HG03354 (cell line): ENCODE results near the gene ZNRF2.
"Not testable (repeated sequence)": the region's sequence is repeated elsewhere in the genome, so short reads cannot be mapped to it uniquely, and the experiment has no call there.

Experiments
- ATAC-seq: cut with Tn5 transposase; IDR thresholded peaks from one replicate; pipeline ENCODE4 v1.9.1; 2021; ENCODE audit warnings: mild to moderate bottlenecking; ENCODE audit not compliant: unreplicated experiment, poor library complexity, severe bottlenecking

The ZNRF2 gene

DNA sequence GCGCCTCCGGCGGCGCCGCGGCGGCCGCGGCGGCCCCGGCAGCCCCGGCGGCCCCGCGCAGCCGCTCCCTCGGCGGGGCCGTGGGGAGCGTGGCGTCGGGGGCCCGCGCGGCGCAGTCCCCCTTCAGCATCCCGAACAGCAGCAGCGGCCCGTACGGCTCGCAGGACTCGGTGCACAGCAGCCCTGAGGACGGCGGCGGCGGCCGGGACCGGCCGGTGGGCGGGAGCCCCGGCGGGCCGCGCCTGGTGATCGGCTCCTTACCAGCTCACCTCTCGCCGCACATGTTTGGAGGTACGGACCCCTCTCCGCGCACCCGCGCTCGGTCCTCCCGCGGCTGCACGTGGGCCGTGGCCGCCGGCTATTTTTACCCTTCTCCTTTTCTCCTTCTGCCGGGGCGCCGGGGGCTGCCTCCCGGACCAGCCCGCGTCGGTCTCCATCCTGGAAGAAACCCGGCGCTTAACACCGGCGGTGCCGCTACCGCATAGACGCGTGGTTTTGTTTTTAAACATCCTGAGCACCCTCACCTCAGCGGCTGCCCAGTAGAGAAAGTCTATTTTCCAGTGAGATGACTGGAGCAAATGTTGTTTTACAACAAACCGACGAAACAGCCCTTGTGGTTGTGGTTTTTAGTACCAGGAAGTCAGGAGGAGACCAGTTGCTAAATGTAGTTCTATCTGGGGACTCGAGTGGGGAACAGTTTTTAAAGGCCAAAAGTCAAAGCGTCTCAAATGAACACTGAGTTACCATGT, 1.3 kb downstream of the ZNRF2 start:
- ATAC-seq = peak; percentile 2

DNA sequence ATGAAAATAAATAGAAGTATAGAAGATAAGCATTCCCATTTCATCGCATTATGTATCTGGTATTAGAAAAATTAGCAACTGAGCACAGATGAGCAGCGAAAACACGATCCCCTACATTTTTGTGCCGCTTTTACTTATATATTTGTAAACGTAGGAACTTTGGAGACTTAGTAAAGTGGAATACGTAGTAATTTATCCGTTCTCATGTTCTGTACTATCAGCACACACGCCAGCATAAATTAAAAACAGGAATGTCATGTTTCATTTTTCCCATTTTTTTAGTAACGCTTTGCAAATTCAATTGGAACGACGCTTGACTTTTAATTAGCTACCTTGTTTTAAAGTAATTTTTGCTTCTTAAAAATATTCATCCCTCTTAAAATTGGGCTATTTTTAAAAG, 2.4 kb downstream of the ZNRF2 start:
- ATAC-seq = no peak

DNA sequence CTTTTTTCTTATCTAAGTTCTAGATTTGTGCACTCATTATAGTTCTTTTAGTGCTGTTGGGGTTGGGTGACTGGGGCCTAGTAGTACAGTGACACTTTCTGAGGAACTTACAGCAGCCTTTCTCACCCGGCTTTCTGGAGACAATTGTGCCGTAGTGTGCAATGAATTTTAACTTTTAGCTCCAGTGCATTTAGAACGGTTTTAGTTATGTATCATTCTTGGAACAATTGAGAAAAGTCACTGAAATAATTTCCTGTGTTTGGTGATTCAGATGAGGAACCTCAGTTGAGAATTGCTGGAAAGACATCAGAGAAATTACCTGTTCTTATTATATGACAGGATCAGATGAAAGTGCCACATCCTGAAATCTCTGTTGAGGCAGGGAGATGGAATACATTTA, 3.2 kb downstream of the ZNRF2 start:
- ATAC-seq = not testable (repeated sequence)

DNA sequence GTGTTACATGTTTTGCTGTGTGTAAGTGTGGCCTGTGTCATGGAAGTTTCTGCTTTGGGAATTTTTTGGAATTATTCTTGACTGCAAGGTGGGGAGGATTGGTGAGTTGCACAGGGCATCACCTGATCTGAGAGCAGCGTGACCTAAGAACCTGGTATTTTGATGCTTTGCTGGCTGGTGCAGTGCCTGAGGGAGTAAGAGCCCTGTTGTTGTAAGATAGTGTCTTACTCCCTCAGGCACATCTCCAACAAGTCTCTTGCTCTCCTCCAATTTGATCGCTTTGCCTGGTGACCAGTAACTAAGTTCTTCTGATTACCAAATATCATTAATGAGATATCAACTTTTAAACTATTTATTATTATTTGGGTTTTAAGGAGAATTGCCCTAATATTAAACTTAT, 5.2 kb downstream of the ZNRF2 start:
- not testable (repeated sequence) for ATAC-seq

DNA sequence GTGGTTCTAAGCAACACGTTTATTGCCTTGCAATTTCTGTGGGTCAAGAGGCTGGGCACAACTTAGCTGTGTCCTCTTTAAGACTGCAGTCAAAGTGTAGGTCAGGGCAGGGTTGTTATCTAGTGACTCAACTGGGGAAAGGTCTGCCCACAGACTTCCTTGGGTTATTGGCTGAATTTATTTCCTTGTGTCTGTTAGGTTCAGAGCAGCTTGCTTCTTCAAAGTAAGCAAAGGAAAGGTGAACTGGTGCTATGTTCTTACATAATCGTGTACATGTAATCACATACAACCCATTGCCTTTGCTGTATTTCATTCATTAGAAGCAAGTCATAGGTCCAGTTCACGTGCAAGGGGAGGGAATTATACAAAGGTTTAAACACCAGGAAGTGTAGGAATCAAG, 5.9 kb downstream of the ZNRF2 start:
- not testable (repeated sequence) for ATAC-seq

DNA sequence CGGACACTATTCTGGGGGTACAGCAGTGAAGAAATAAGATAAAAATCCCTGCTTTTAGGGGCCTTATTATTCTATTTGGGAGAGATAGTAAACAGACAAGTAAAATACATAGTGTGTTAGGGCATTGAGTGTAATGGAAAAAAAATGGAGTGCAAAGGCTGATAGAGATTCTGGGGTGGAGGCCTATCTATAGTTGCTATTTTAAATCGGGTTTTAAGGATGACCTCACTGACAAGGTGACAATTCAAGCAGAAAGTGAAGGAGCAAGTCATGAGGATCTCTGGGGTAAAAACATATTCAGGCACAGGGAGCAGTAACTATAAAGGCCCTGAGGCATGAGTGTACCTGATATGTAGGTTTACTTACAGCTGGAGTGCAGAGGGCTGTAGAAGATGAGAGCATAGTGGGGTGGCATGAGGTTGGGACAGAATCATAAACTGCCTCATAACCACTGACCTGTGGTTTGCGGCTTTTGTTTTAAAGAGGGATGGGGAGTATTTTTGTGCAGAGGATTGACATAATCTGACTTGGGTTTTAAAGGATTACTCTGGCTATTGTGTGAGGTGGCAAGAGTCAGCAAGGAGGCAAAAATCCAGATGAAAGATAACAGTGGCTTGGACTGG, 8.1 kb downstream of the ZNRF2 start:
- ATAC-seq = not testable (repeated sequence)

DNA sequence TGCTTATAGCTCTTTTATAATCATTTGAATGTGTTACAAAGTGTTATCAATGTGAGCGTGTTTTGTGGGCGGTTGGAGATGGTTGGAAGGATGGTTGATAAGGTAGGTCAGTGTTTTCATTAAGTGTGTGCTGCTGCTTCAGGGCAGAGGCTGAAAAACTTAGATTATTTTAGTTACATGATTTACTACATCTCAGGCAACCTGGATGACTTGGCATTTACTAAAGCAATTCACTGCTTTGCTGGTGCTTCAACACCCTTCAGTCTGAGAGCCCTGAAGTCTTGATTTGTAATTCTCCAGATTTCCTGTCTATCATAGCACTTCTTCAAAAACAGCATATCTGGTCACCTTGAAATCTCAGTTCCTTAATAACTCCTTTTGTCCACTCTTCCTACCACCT, 11.9 kb downstream of the ZNRF2 start:
- not testable (repeated sequence) for ATAC-seq

DNA sequence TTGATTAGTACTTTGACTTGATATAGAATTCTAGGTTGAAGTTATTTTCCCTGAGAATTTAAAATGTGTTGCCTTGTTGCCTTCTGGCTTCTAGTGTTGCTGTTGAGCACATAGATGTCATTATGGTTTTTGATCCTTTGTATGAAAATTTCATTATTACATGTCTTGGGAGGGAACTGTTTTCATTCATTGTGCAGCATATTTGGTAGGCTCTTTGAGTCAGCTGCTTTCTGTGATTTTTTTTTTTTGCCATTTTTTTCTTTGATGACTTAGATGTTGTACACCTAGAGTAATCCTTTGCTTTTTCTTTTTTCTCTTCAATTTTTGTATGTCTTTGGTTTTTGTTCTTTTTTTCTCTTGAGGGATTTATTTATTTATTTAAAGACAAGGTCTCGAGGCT, 13.1 kb downstream of the ZNRF2 start:
- not testable (repeated sequence) for ATAC-seq

DNA sequence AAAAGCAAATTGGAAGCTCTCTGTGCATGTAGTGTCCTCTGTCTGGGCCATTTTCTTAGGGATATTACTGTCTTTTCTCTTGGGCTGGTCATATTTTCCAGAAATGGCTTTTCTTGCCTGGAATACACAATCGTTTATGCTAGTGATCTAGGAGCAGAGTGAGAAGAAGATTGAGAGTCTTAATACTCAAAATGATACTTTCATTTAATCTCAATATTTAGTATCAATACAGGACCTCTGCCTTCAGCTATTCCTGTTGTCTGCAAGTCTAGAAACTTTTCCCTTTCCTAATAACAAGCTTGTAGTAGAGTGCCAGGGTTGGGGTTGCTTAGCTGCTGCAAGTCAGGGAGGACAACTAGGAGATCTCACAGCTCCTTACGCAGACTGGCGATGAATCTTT, 14.0 kb downstream of the ZNRF2 start:
- ATAC-seq = not testable (repeated sequence)

DNA sequence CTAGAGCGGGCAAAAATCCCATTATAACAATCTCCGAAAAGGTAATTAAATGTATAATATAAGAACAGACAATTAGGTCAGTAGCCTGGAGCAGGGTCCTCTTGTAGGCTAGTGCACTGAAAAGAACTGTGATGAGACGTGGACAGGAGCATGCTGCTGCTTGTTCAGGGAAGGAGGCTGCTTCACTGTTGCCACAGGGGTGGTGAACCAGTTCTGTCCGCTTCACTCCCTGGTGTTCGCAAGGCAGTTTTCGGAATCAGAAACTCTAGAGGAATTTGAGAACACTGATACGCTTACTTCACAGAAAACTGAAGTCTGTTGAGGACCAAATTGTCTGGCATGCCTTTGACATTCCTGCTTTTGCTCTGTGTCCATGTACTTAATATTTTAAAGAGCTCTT, 17.4 kb downstream of the ZNRF2 start:
- no peak for ATAC-seq

DNA sequence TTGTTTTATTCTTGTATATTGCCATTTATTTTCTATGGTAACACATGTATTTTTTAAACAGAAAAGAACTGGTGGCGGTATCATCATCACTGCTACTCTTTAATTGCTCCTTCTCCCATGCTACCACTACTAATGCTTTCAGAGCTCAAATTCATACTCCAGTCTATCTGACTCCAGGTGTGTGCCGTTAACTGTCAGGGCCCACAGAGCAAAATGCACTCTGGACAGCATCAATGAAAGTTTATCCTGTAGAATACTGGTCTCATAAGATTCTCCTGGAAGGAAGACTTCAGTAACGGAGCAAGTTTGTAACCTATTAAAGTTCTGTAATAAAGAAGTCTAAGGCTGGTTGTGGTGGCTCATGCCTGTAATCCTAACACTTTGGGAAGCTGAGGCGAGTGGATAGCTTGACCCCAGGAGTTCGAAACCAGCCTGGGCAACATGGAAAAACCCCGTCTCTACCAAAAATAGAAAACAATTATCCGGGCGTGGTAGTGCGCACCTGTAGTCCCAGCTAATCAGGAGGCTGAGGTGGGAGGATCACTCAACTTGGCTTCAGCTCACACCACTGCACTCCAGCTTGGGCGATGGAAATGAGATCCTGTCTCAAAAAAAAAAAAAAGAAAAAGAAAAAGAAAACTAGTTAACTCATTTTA, 18.4 kb downstream of the ZNRF2 start:
- no peak for ATAC-seq

DNA sequence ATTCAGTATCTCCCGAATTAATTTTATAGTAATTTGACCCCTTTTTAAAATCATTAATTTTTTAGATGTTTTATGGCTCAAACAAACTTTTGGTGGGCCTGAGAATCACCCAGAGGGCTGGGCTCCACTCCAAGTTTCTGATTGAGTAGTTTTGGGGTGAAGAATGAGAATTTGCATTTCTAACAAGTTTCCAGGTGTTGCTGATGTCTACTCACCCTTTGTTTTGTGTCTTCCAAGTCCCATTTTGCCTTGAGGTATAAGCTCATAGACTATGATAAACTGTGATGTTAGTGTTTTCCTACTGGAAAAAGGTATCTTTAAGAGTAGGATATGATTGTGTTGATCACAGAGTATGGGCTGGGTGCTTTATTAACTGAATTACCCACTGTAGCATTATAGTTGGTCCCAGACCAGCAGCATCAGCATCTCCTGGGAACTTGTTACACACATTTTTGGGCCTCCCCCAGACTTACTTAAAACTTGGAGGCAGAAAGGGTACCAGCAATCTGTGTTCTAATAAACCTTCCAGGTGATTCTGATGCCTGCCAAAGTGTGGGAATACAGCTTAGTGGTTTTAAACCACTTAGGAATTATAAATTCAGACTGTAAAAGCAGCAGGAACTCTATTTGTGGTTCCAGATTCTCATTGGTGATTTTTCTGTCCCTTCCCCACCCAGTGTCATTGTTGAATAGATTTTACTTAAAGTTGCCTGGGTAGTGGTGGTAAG, 19.1 kb downstream of the ZNRF2 start:
- no peak for ATAC-seq

DNA sequence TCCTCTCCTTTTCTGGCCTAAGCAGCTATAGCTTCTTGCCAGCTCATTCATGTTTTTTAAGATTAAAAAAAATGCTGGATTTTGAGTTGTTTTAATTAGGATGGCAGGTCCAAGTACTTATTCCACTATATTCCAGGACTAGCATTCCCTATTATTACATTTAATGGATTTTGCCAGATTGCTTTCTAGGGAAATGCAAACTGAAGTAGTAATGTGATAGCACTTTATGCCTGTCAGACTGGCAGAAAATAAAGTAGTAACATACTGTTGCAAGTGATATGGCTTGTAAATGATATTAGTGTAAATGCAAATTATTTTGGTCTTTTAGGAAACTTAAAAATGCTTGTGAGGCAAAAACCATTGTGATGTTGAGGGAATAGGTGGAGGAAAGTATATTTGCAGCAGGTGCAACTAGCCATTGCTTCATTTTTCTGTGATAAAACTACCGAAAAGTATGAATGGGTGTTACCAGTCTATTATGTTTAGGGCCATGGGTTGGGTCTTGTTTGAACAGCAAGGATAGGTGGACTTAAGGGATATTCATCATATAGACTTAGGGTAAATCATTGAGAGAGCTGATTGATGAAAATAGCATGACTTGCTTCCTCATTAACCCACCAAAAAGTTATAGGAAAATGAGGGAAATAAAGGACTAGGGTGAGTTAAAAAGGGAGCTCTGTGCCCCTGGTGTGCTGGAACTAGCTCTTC, 19.9 kb downstream of the ZNRF2 start:
- no peak for ATAC-seq

DNA sequence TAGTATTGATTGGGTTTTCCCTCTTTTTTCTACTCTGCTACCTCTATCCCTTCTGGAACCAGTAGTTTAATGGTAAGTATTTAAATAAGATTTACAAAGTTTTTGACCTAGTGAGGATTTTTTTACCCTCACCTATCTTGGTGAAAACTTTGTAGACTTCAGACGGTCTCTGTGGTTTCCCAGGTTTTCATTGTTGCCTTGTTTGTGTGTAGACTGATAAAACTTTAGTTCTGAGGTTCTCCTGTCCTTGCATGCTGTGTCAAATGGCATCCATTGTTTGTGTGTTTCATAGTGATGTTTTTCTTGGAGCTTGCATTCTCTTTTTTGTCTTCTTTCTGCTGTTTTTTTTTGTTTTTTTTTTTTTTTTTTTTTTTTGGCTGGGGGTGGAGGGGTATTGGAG, 22.6 kb downstream of the ZNRF2 start:
- ATAC-seq = no peak

DNA sequence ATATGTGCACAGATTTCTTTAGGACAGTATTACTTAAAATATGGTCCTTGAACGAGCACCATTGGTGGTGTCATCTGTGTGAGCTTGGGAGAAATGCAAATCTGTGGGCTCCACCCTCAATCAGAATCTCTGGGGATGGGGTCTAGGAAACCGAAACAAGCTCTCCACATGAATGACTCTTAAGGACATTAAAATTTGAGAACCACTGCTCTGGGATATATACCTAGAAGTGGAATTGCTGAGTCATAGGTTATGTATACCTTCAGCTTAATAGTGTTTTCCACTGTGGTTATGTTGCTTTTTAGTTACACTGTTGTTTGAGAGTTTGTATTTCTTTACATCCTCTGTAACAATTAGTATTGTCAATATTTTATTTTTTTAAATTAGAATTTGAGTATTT, 24.0 kb downstream of the ZNRF2 start:
- ATAC-seq = no peak

DNA sequence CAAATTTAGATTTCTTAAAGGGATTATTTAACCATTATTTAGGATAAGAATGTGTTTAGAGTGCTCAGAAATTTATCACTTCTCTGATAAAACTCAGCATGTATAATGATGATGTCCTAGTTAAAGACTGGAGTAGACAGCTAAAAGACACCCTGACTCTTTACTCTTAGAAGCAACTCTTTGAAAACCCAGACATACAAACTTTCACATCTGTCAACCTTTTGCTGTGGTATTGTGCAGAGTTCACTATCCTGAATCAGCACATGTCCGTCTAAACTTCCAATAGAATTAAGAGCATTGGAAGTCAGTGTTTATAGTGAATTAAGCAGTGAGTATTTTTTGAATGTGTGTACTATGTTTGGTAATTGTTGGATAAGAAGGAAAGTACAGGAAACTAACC, 24.9 kb downstream of the ZNRF2 start:
- no peak for ATAC-seq

DNA sequence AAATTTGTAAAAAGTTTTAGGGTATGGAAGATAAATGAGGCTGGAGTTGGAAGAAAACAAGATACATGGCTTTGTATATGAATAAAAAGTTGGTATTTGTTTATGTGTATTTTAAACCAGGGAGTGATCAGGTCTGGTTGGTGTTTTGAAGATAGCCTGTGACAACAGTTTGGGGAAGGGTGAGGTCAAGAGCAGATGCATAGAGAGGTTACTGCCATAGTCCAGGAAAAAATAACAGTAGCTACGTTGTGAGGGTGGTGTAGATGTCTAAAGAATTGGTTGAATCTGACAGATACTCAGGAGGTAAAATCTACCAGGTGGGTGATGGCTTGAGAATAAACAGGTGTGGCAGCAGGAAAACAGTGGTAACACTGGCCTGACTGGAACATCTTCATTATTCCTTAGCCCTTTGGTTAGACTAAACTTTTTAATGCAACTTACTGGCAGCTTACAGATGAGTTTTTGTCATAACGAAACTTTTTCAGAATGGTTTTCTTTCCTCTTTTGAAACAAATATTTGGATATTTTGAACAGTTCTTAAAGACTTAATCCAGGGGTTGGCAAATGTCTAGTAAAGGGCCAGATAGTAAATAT, 25.5 kb downstream of the ZNRF2 start:
- no peak for ATAC-seq

DNA sequence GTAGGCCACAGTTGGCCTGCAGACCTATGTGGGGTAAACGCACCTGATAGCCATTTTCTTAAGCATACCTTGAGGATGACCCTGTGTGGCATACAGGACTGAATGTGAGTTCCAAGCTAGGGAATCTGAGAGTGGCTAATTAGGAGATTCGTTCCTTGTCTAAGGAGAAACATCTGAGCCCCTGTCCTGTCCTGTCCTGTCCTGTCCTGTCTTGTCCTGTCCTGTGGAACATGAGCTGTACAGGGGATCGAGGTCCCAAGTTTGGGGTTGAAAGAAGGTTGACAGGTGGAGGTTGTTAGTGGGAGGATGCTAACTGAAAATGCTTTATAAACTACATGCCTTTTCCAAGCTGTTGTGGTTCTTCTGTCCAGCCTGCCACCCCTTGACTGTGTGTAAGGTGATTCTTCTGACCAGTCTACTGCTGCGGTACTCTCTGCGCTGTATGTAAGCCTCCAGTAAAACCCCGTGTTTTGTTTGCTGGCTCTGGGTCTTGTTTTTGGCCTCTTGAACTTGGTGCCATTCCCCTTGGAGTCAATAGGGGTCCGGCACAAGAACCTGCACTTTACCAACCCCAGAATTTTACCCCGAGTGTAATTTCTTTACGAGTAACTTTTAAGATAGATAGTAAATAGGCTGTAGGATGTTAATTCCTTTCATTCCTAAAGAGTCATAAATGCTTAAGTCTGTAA, 26.4 kb downstream of the ZNRF2 start:
- ATAC-seq = no peak

DNA sequence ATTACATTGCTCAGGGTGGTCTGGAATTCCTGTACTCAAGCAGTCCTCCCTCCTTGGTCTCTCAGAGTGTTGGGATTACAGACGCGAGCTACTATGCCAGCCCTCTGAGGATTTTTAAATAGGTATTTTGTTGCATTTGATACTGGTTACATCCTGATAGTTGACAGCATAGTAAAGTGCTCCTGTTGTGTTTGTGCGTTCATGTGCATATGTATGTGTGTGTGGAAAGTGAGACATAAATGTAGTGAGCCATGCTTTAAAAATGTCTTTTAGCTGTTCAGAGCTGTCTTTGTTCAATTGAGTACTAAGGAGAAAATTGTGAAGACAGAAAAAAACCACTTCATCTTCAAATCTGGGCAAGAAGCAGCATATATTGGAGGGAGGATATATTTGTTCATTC, 27.8 kb downstream of the ZNRF2 start:
- ATAC-seq = no peak
